ENCODE data around the gene CCDC27.

CCDC27 gene

DNA sequence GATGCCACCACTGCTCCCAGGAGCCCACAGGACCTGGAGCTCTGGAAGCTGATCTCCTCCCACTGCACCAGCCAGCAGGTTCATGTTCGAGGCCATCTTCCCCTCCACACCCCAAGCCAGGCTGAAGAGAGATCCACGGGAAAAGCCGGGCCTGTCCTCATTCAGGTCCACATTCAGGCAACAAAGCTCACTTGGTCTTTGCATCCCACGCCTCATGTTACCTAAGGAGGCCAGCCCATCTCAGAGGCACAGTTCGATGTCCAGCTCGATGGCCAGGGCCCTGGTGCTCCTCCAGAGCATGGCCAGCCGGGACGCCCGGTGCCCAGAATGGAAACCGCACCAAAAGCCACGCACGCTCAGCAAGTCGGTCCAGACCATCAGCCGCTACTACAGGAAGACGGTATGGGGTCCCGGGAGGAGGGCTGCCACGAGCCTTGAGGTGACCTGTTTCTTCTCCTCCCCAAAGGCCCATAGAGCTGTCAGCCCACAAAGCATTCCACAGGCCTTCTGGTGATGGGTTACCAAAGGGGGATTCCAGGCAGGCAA, at the start of gene CCDC27:
Gene CCDC27, plus strand, starts transcription at position 51 of the 546 bp plus-strand sequence. Its CDS starts 32 bp downstream, at position 83.
- no peak for DNase-seq (ENCODE audit: low read depth)

DNA sequence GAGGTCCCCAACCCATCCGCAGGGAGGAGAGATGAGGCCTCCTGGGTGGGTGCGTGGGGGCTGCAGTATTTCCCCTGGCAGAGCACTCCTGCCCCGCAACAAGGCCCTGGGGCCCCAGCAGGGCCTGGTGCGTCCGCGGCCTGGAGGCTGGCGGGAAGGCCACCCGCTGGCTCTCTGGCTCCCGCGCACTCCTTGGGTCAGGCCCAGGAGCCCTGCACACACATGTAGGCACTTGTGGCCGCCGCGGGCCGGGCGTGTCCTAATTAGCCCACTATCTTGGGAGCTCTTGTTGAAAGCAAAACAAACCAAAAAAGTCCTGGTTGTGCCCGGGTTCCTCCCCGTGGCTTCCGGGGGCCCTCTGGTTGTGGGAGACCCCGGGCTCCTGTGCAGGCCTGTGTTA, 49.7 kb upstream of the CCDC27 start:
- DNase-seq (ENCODE audit: low read depth), result no peak

DNA sequence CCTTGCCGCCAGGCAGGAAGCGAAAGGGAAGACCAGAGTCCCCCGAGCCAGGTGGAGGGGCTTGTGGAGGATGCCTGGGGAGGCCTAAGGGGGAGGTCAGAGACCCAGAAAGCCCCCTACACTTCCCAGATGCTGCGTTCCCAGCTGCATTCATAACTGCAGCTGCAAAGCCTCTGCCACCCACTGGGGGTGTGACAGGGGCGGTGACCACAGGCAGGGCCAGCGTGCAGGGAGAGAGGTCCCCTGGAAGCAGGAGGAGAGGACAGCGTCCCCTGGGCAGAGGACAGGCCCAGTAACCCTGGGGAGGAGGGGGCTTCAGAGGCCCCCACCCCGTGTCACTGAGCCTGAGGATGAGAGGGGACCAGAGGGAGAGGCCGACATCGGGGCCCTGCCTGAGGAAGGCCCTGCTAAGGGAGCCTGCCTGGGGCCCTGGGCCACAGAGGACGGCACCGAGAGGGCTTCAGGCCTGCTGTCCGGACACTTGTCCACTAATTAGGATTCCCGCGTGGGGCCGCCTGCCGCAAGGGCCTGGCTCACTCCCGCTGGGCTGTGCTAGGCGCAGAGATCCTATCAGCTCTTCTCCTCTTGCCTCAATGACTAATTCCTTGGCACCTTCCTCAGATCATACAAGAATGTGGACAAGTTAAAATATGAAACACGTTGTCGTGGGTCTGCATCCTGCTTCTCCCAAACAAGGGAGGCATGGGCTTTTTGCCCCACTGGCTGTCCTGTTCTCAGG, 49.1 kb upstream of the CCDC27 start:
- no peak for DNase-seq (ENCODE audit: low read depth)

DNA sequence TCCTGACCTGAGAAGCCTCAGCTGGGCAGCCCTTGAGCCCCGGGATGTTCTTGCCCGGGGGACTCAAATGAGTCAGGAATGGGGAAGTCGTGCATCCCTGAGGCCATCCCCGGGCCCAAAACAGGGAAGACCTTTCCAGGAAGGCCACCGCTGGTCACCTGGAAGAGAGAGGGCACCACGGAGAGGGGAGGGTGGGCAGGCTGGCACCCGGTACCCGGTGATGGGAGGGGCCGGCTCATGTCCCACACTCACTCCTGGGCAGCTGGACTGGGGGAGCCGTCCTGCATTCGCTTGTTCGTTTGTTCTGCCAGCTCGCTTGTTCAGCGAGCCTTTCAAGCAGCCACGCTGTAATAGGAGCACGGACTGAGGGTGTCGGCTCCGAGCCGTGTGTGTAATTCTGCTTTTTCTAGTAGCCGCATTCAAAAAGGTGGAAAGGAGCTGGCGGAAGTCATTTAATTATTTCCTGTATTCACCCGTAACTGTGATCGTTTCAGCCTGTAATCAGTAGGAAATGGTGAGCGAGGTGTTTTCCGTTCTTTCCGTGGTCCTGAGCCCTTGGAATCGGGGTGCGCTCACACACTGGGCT, 48.4 kb upstream of the CCDC27 start:
- DNase-seq (ENCODE audit: low read depth), result no peak

DNA sequence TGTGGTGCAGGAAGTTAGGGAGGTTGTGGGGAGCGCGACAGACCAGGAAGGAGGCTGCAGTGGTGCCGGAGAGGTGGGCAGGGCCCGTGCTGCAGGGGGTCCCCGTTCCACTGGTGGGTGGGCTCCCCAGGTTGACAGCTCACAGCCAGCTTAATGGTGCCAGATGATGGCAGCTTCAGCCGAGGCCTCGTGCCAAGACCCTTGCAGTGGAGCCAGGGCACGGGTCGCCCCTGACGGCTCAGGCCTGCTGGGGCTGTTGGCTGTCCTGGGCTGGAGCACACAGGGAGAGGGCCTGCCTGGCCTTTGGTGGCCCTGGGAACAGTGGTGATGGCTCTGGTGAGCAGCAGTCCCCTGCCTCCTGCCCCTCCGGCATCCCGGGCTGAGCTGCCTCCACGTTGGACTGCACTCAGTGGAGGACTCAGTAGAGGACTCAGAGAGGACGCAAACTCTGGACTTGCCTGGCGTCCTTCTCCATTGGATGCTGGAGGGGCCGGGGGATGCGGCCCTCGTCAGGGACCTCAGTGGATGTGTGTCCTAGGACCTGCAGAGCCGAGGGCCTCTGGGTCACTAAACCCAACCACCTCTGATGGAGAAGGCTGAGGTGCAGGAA, 46.8 kb upstream of the CCDC27 start:
- no peak for DNase-seq (ENCODE audit: low read depth)

DNA sequence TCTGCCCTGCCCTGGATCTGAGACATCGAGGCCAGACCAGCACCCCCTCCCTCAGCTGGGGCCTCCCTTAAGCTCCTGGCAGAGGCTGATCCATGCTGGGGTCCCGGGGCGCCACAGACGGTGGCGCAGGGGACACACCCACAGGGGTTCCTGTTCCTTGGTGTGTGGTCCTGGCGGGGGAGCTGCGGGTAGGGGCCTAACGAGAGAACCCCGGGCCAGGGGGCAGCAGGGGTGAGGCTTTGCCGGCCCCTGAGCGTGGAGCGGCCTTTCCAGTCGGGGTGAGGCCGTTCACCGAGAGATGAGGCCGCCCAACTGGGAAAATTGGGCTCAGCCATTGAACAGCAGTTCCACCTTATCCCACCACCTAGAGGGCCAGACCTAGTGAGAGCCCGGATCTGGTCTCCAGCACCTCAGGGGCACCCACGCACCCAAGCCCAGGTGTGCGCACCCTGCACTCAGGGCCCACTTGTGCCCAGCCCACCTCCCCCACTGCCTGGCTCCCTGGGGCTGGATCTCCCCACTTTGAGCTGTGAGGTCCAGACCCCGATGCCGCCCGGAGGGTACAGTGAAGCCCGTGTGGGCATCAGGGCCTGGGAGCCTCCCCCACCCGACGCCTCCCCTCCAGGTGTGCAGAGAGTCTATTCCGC, 45.5 kb upstream of the CCDC27 start:
- no peak for DNase-seq (ENCODE audit: low read depth)

DNA sequence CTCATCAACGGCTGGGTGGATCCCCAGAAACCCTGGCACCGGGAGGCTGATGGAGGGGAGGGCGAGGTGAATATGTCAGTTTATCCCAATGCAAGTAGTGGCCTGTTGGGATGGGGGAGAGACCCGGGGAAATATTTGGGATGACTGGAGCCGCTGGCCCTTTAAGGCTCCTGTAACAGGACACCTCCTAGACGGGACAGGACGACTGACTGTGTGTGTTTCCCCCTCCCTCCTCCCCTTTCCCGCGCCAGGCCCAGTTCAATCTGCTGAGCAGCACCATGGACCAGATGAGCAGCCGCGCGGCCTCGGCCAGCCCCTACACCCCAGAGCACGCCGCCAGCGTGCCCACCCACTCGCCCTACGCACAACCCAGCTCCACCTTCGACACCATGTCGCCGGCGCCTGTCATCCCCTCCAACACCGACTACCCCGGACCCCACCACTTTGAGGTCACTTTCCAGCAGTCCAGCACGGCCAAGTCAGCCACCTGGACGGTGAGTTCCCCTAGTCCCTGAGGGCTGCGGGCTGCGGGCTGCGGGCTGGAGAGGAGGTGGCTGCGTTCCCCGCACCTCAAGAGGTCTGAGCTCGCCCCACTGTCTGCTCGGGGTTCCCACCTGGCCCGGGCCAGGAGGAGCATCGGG, 44.8 kb upstream of the CCDC27 start:
- no peak for DNase-seq (ENCODE audit: low read depth)

DNA sequence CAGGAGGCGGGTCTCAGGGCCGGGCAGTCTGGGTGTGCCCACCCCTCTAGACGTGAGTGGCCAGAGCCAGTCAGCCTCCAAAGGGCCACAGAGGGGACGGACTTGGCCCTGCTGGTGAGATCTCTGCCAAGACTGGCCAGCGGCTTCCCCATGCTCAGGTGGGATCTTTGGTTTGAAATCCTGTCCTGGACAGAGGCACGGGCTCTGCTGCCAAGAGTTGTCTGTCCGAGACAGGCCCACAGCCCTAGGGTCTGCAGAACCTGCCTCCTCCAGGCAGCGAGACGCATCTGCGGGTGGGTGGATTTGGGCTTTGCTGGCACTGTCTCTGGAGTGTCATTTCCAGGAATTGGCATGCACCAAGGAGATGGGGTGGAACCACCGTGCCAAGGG, 44.3 kb upstream of the CCDC27 start:
- DNase-seq (ENCODE audit: low read depth), result no peak

DNA sequence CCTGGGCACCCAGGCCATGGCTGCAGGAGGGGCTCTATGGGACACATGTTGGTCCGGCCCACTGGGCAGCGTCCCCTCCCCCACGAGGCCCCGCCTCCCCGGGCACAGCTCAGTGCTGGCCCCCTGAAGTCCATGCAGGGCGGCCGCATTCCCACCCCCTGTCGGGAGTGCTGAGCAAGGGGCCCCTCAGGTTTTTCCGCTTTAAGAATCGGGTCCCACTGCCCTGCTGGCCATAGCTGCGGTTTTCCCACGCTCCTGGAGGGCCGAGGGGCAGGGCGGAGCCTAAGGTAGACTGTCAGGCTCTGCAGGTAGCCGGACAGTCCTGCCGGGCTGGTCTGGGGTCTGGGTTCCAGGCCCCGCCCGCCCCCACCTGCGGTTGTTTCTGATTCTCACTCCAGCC, 43.5 kb upstream of the CCDC27 start:
- no peak for DNase-seq (ENCODE audit: low read depth)

DNA sequence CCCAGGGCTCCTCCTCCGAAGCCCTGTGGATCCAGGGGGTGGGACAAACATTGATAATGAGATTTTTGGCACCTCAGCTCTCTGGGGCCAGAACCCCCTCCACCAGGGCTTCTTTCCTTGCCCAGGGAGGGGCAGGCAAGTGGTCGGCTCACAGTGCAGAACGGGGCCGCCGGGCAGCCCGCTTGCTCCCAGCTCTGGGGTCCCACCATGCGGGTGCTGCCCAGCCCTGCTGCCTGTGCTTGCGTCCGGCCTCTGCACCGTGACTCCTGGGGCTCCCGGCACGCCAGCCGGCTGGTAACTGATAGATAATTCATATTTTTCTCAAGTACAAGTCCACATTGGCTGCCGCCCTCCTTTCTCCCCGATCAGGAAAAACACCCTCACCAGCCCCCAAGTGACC, 42.0 kb upstream of the CCDC27 start:
- DNase-seq (ENCODE audit: low read depth), result no peak

DNA sequence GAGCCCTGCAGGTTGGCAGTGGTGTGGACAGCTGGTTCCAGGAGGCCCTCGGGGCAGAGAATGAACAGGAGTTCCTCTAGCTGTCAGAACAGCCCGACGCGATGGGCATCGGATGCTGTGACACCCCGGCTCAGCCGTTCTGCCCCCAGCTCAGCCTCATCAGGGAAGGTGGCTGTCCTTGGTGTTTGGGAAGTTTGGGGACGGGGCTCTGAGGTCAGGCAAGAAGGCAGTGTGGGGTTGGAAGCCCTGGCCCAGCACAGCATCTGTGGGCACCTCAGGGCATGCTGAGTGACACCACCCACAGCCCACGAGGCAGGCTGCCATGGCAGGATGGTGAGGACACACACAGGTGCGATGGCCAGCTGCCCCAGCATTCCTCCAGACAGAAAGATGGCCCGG, 40.9 kb upstream of the CCDC27 start:
- DNase-seq (ENCODE audit: low read depth), result no peak

DNA sequence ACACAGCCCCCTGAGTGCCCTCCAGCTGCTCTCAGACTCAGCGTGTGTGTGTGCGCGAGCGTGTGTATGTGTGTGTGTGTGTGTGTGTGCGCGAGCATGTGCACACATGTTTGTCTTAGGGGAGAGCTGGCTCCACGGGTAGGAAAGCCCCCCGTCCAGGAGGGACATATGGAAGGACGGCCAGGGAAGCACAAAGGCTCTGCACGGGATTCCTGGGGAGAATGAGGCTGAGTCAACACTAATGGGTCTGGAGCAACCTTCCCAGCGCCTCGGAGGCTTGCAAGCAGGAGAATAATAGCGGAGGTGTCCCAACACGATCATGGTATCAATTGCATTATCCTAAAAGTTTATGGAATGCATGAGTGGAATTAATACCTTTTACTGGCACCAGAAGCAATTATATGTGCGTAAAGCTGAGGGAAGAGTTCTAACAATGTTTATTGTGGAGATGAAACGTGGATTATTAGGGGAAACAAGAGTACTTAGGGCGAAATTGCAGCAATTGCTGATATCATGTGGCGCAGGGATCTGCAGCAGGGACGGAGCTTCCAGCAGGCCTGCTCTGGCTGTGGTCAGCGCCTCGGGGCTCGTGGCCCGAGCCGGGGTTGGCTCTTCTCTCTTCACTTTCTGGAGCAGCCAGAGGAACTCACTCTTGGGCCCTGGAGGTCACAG, 40.3 kb upstream of the CCDC27 start:
- no peak for DNase-seq (ENCODE audit: low read depth)

DNA sequence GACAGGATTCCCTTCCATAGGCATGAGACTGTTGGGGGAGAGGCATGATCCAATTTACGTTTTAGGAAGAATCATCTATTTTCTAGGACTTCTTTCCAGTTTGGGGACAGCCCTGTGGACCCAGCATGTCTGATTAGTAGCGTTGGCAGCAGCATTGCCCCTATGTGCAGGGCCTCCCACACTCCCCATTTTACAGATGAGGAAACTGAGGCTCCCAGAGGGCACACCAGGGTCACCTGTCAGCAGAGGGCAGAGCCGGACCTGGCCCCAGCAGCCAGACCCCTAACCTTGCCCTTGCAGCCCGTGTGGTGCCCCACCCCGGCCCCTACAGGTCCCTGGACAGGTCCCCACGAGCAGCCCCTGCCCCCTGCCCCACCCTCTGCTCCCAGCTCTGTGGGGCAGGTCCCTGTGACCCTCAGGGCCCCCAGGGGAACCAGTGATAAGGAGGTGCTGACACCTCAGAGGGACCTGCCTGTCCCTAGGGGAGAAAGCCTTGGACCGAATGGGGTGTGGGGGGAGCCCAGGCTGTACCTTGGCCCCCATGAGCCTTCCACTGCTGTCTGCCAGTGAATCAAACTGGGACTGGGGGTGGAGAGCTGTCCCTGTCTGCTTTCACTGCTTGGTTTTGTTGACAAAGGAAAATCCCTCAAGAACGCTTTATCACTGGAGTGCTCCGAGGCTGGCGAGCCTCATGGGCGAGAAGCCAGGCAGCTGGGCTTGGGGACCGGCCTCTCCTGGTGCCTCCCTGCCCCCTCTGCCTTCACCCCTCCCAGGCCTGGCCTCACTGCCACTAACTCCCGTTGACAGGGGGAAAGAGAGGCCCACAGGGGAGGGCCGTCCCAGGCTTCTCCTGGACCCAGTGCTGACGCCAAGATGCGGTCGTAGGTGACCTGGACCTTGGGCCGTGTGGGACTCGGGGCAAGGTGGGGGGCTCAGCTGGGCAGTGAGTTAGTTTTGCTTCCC, 39.4 kb upstream of the CCDC27 start:
- no peak for DNase-seq (ENCODE audit: low read depth)

DNA sequence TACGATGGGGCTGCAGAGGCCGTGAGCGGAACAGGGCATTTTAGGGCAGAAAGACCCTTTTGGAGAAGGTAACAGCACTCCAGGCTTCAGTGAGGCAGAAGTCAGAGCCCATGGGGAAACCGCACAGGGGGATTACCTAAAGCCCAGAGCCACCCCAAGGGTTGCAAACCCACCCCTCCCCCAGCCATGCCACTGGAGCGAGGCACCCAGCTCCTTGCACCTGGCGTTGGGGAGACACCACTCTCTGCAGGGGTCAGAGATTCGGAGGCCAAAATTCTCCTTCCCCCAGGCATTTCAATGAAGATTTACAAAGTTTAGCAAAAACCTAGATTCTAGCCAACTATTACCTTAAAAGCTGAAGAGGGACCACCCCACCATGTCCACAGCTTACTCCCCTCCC, 38.4 kb upstream of the CCDC27 start:
- DNase-seq (ENCODE audit: low read depth), result no peak

DNA sequence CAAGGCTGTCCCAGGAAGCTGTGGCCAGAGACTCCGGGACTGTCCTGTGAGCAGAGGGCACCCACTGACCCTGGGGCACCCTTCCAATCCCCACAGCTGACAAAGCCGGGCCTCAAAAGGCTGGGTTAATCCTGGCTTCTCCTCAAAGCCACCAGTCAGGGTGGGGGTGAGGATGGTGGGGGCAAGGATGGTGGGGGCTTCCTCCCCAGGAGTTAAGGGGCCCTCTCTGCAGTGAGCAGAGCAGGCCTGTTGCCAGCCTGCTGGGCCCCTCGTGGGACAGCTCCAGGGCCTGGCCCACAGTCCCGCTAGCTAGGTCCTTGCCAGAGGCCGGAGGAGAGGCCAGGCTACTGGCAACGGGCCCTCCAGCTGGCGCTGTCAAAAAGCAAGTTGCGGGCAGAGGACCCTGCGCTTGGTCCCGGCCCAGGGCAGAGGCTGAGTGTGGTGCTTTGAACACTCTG, 37.9 kb upstream of the CCDC27 start:
- DNase-seq (ENCODE audit: low read depth), result no peak

DNA sequence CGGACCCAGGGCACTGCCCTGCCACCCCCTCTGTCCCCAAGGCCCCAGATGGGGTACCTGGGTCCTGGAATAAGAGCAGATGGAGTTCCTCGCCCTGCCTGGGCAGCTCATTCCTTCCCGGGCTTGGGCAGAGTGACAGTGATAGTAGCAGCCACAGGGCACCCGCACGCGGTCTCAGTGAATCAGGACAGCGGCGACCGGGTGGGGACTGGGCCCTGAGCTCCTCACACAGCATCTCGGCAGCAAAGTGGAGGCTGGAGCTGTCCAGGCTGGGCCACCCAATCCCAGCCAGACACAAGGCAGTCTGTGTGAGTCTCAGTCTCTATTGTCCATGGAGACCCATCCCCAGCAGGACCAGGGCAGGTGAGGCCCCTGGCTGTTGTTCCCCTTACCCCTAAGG, 37.4 kb upstream of the CCDC27 start:
- DNase-seq (ENCODE audit: low read depth), result no peak

DNA sequence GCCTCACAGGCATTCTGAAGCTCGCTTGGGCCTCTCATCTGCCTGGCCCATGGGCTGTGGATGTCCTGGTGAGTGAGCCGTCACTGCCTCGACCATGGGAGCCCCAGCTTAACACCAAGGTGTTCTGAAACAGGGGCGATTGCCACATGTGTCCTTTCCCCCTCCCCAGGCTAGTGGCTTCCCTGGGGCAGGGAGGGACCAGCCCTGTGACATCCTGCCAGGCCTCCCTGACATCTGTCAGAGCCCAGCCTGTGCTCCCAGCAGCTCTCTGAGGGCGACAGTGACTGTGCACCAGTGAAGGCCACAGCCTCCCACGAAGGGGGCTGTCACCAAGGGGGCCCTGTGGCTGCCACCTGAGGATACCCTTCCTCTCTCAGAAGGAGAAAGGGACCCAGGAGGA, 35.9 kb upstream of the CCDC27 start:
- DNase-seq (ENCODE audit: low read depth), result no peak

DNA sequence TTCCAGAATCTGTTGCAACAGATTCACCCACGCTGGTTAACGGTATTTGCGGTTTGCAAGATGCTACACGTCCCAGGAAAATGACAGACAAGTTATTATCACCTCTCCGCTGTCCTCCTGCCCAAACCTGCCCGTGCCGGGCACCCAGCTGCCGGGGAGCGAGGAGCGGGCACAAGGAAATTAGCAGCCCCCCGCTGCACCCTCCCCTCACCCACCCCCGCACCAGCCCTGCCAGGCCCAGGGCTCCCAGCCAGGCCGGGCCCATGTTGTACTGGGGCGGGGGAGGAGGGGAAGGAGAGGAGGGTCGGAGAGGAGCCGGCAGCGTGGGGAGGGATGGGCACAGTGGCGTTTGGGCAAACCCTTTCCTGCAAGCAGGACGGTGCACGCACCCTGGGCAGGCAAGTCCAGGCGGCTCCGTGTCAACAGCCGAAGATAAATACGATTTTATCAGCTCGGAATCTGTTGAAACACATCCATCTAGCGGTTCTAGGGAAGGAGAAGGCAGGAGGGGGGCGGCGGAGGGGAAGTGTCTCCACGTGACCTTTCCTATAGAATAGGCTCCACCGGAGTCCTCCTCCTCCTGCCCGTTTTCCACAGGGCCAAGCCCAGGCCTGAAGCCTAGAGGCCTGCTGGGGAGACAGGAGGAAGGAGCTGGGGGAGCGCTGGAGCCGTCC, 35.1 kb upstream of the CCDC27 start:
- DNase-seq (ENCODE audit: low read depth), result no peak

DNA sequence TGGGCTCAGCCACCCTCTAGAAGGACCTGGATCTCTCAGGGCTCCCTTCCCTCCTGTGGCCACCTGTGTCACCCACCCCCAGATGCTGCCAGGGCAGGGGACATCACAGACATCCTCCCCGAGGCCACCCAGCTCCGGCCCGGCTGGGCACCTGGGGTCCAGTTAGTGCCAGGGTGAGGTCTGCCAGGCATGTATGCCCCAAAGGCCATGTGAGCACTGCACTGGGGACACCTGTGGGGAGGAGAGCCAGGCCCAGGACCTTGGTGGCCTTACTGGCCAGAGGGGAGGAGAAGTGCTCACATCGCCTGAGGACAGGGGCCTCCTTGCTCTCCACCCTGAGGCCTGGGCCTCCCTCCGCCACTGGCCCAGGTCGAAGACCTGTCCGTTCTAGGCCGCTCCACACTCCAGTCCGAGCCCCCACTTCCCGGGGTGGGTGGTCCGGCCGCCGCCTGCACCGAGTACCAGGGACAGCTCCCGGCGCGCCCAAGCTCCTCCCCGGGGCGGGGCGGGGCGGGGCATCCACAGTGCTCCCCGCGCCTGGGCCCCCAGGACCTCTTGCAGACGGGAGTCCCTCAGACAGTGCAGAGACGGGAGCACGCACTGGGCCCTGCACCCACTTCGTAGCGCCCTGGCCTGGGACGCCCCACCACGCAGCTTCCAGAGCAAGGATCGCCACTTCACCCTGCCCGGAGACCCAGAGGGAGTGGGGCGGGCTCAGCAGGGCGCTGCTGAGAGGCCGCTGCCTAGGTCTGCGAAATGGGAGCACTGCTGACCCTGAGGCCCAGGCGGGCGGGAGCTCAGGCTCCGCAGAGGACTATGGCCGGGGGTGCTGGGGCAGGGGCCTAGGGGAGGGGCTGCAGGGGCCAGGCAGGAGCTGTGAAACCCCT, 34.3 kb upstream of the CCDC27 start:
- DNase-seq (ENCODE audit: low read depth), result no peak
